CD4-positive, alpha-beta T cell treated with Interleukin-15 for 1 hour (primary cell): Measurements from ENCODE around the gene PTBP2.
"Not testable (repeated sequence)": the region's sequence is repeated elsewhere in the genome, so short reads cannot be mapped to it uniquely, and the experiment has no call there.

ENCODE experiments used
- DNase-seq: peaks from one replicate; pipeline ENCODE4 v3.0.0-alpha.2; 2020

Gene PTBP2

GRCh38 chr1:96746440-96747420 lies 25.1 kb downstream of the PTBP2 start:
- no peak for DNase-seq

- no peak for DNase-seq
Observed at GRCh38 chr1:96747565-96747964, 26.0 kb downstream of the PTBP2 start.

- no peak for DNase-seq
Observed at GRCh38 chr1:96748078-96748477, 26.5 kb downstream of the PTBP2 start.

- no peak for DNase-seq
Observed at GRCh38 chr1:96749618-96750017, 28.0 kb downstream of the PTBP2 start.

- DNase-seq = no peak
Observed at GRCh38 chr1:96752394-96752793, 30.8 kb downstream of the PTBP2 start.

GRCh38 chr1:96756789-96757188 lies 35.2 kb downstream of the PTBP2 start:
- no peak for DNase-seq

- DNase-seq = not testable (repeated sequence)
Observed at GRCh38 chr1:96762586-96762985, 41.0 kb downstream of the PTBP2 start.

- no peak for DNase-seq
Observed at GRCh38 chr1:96763514-96763913, 41.9 kb downstream of the PTBP2 start.

GRCh38 chr1:96764469-96764868 lies 42.9 kb downstream of the PTBP2 start:
- DNase-seq = no peak

- DNase-seq = no peak
Observed at GRCh38 chr1:96771847-96772246, 50.3 kb downstream of the PTBP2 start.

- no peak for DNase-seq
Observed at GRCh38 chr1:96772349-96772748, 50.8 kb downstream of the PTBP2 start.

- DNase-seq = no peak
Observed at GRCh38 chr1:96772972-96773371, 51.4 kb downstream of the PTBP2 start.

- no peak for DNase-seq
Observed at GRCh38 chr1:96782206-96782605, 60.6 kb downstream of the PTBP2 start.

GRCh38 chr1:96782856-96783255 lies 61.3 kb downstream of the PTBP2 start:
- DNase-seq = no peak

GRCh38 chr1:96790599-96790998 lies 69.0 kb downstream of the PTBP2 start:
- DNase-seq = no peak

GRCh38 chr1:96792220-96792619 lies 70.6 kb downstream of the PTBP2 start:
- no peak for DNase-seq

- not testable (repeated sequence) for DNase-seq
Observed at GRCh38 chr1:96801696-96802095, 80.1 kb downstream of the PTBP2 start.

GRCh38 chr1:96804648-96805047 lies 83.1 kb downstream of the PTBP2 start:
- no peak for DNase-seq

- no peak for DNase-seq
Observed at GRCh38 chr1:96808191-96808590, 86.6 kb downstream of the PTBP2 start.

GRCh38 chr1:96815914-96816313 lies 94.3 kb downstream of the PTBP2 start:
- DNase-seq = no peak

GRCh38 chr1:96820107-96820506 lies 98.5 kb downstream of the PTBP2 start:
- DNase-seq = no peak

- DNase-seq = no peak
Observed at GRCh38 chr1:96820671-96821070, 99.1 kb downstream of the PTBP2 start.

GRCh38 chr1:96825231-96825630 lies 103.6 kb downstream of the PTBP2 start:
- DNase-seq = no peak

GRCh38 chr1:96825950-96826576 lies 104.5 kb downstream of the PTBP2 start:
- no peak for DNase-seq
